Left lung (tissue), 10 donors: ENCODE results near the gene CMTM3. TPM values are rescaled to one million over a fixed set of nuclear protein-coding genes. Genes with fewer than 3 reads are reported as not detected.

Experiments used
- ATAC-seq: fragments of 200-7000 bp; cut with Tn5 transposase; one replicate; pipeline ENCODE4 v1.9.1; 2020; ENCODE audit warnings: moderate library complexity
- DNase-seq, 4 donors: peaks; one replicate each; pipeline ENCODE4 v3.0.0-alpha.2; 2013 to 2020
- H3K27ac ChIP-seq, 2 donors: fragments of 200-600 bp; sonication (generic) in 1 of 2; one replicate each; pipeline versions ENCODE4 v1.5.0 to v1.8.0; 2020 to 2021
- H3K27me3 ChIP-seq, 2 donors: fragments of 200-600 bp; sonication (generic) in 1 of 2; one replicate each; pipeline versions ENCODE4 v1.5.0 to v1.8.0; 2020 to 2021
- H3K36me3 ChIP-seq, 2 donors: fragments of 200-600 bp; sonication (generic) in 1 of 2; one replicate each; pipeline versions ENCODE4 v1.5.0 to v1.8.0; 2020 to 2021
- H3K4me1 ChIP-seq, 2 donors: fragments of 200-600 bp; one replicate each; pipeline ENCODE4 v1.8.0; 2021
- H3K4me3 ChIP-seq, 2 donors: fragments of 200-600 bp; sonication (generic) in 1 of 2; one replicate each; pipeline versions ENCODE4 v1.5.0 to v1.8.0; 2020 to 2021; ENCODE audit warnings: mild to moderate bottlenecking in 1 of 2
- H3K9me3 ChIP-seq, 2 donors: fragments of 200-600 bp; sonication (generic) in 1 of 2; one replicate each; pipeline versions ENCODE4 v1.5.0 to v1.8.0; 2020 to 2021
- CTCF ChIP-seq, 2 donors: fragments of 200-600 bp; sonication (generic) in 1 of 2; IDR thresholded peaks; one replicate each; pipeline versions ENCODE4 v1.5.0 to v1.8.0; 2021; ENCODE audit warnings: antibody characterized with exemption in 2 of 2
- intact Hi-C, 2 donors: fragments of 100-400 bp; cut with DNase I; formaldehyde crosslinking; loops; one replicate each; pipeline versions ENCODE4 v1.11.2 to v1.14.2; 2022
- polyA plus RNA-seq, 6 donors: library from polyadenylated mRNA; unstranded; fragments of 120-200 nt; gene quantifications; one replicate each; pipeline ENCODE4 v1.2.1, GENCODE V29; 2013; ENCODE audit not compliant: insufficient read length in 6 of 6
- total RNA-seq, 2 donors: library from RNA; stranded (reverse); fragmentation: NEBNext Ultra II Directional; extraction: Animal tissue kit (Norgen Biotek cat#: 25700); gene quantifications; one replicate each; pipeline ENCODE4 v1.2.1, GENCODE V29; 2021
- donor health status: DM: no; HTN: yes; CAD: no.
- donor health status: DM: no; HTN: no; CAD: no.

CMTM3 gene
- total and polyA plus RNA-seq, 8 donors = 42.6 to 102 (median 82.9) TPM

DNA sequence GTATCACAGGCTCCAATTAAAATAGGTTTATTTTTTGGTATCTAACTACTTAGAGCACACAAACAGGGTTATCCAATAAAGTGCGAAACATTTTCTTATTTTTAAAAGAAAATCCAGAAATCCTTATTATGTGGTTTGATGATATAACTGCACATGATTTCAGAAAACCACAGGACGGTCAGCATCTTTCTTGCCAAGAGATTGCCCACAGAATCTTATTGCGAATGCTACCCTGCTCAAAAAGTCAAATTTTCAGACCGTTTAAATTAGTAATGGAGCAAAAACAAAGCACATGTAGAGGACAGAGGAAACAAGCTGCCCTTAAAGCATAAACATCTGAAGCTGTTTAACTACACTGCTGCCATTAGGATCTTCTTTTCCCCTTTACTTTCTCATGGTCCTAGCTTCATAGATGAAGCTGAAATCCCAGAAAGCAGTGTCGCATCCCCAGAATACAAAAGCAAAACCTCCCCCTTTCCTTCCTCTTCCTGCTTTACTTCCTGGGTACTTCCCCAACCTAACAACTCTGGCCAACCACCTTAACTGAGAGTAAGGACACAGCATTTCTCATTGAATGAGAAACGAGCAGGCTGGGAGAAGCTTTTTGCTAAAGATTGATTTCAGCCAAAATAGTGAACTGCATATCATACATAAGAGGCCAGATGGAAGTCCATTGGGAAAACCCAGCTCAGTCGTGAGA, 48.3 kb downstream of the CMTM3 start:
- no peak for DNase-seq
- no peak for ATAC-seq
- peak overlapping the region in 1 of 2 donors; percentile 61 for H3K27ac ChIP-seq
- no peaks in the 10 kb centered on the region for H3K27me3 ChIP-seq
- H3K4me1 ChIP-seq = peaks cover 0 to 40% of the 10 kb centered on the region in 2 donors
- intact Hi-C loops = no loop called here
- TF ChIP-seq CTCF (IDR thresholded peaks at IDR 0.05) = no peak
- H3K9me3 ChIP-seq = no peaks in the 10 kb centered on the region
- H3K4me3 ChIP-seq = no peak overlapping the region
- H3K36me3 ChIP-seq = no peaks in the 10 kb centered on the region

GRCh38 chr16:66653581-66654350, 49.3 kb downstream of the CMTM3 start:
- no peaks in the 10 kb centered on the region for H3K27me3 ChIP-seq
- peaks cover 0 to 40% of the 10 kb centered on the region in 2 donors for H3K4me1 ChIP-seq
- ATAC-seq = no peak
- no peak for TF ChIP-seq CTCF (IDR thresholded peaks at IDR 0.05)
- H3K36me3 ChIP-seq = no peaks in the 10 kb centered on the region
- no peak for DNase-seq
- H3K4me3 ChIP-seq = no peak overlapping the region
- H3K9me3 ChIP-seq = no peaks in the 10 kb centered on the region
- intact Hi-C loops = no loop called here
- peak overlapping the region in 1 of 2 donors; percentile 48 for H3K27ac ChIP-seq

GRCh38 chr16:66656547-66656946, 52.0 kb downstream of the CMTM3 start:
- Histone ChIP-seq H3K36me3 (no peaks in the 10 kb centered on the region), H3K4me3 (no peak overlapping the region), H3K27ac (no peak overlapping the region), H3K27me3 (no peaks in the 10 kb centered on the region), H3K4me1 (peaks cover 8 to 46% of the 10 kb centered on the region in 2 donors), H3K9me3 (no peaks in the 10 kb centered on the region)
- intact Hi-C loops = no loop called here
- no peak for TF ChIP-seq CTCF (IDR thresholded peaks at IDR 0.05)
- DNase-seq (no peak), ATAC-seq (no peak)

GRCh38 chr16:66658143-66658859, 53.8 kb downstream of the CMTM3 start:
- intact Hi-C loops = no loop called here
- ATAC-seq = no peak

More at GRCh38 chr16:66658143-66658859, 53.8 kb downstream of the CMTM3 start:
- Histone ChIP-seq H3K27ac (no peak overlapping the region), H3K36me3 (no peaks in the 10 kb centered on the region), H3K4me1 (peaks cover 8 to 28% of the 10 kb centered on the region in 2 donors), H3K27me3 (no peaks in the 10 kb centered on the region), H3K4me3 (no peak overlapping the region), H3K9me3 (no peaks in the 10 kb centered on the region)
- TF ChIP-seq CTCF (IDR thresholded peaks at IDR 0.05) = no peak
- no peak for DNase-seq
